Choroid plexus epithelial cell (primary cell): ENCODE measurements around the gene ZNF341.

Experiments used
- DNase-seq: peaks from one replicate; pipeline ENCODE4 v3.0.0-alpha.2; 2010; ENCODE audit warnings: low read depth
- H3K4me3 ChIP-seq: 2 replicates; pipeline ENCODE4 v1.5.1; 2011; ENCODE audit warnings: low read depth, mild to moderate bottlenecking, control low read depth, low read length, moderate library complexity
- TF ChIP-seq, protein P1 (sequence below): conservative IDR thresholded peaks from 2 replicates; pipeline ENCODE4 v1.5.1; 2011; ENCODE audit warnings: low read depth, mild to moderate bottlenecking, control low read depth, inconsistent platforms, low read length, moderate library complexity

Gene ZNF341

GRCh38 chr20:33815671-33816070, 83.9 kb downstream of the ZNF341 start:
- H3K4me3 ChIP-seq: no peak overlapping the region
- no peak for DNase-seq
- TF ChIP-seq, protein P1, sequence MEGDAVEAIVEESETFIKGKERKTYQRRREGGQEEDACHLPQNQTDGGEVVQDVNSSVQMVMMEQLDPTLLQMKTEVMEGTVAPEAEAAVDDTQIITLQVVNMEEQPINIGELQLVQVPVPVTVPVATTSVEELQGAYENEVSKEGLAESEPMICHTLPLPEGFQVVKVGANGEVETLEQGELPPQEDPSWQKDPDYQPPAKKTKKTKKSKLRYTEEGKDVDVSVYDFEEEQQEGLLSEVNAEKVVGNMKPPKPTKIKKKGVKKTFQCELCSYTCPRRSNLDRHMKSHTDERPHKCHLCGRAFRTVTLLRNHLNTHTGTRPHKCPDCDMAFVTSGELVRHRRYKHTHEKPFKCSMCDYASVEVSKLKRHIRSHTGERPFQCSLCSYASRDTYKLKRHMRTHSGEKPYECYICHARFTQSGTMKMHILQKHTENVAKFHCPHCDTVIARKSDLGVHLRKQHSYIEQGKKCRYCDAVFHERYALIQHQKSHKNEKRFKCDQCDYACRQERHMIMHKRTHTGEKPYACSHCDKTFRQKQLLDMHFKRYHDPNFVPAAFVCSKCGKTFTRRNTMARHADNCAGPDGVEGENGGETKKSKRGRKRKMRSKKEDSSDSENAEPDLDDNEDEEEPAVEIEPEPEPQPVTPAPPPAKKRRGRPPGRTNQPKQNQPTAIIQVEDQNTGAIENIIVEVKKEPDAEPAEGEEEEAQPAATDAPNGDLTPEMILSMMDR: no peak

- H3K4me3 ChIP-seq: no peak overlapping the region
- TF ChIP-seq, protein P1: no peak
- no peak for DNase-seq
Observed at GRCh38 chr20:33816191-33816590, 84.4 kb downstream of the ZNF341 start.

- TF ChIP-seq, protein P1: no peak
- no peak for DNase-seq
- H3K4me3 ChIP-seq: no peak overlapping the region
Observed at GRCh38 chr20:33817411-33817810, 85.6 kb downstream of the ZNF341 start.

GRCh38 chr20:33819456-33819855, 87.7 kb downstream of the ZNF341 start:
- TF ChIP-seq, protein P1: no peak
- H3K4me3 ChIP-seq: no peak overlapping the region
- DNase-seq: no peak

- TF ChIP-seq, protein P1: no peak
- no peak overlapping the region for H3K4me3 ChIP-seq
- no peak for DNase-seq
Observed at GRCh38 chr20:33820362-33820761, 88.6 kb downstream of the ZNF341 start.

DNA sequence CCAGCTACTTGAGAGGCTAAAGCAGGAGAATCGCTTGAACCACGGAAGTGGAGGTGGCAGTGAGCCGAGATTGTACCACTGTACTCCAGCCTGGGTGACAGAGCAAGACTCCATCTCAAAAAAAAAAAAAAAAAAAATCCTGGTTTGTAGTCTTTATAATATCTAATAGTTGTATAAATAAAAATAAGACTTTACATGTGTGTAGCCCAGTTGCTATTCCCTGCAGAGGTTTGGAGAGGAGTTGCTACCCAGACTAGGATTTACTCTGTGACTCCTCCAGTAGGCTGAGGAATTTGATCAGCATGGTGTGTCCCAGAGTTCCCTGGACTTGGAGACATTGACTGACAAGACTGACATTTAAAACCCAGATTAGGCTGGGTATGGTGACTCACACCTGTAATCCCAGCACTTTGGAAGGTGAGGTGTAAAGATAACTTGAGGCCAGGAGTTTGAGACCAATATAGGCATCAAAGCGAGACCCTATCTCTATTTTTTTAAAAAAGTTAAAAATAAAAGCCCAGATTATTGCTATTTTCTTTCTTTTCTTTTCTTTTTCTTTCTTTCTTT, 89.6 kb downstream of the ZNF341 start:
- DNase-seq: no peak
- TF ChIP-seq, protein P1: no peak
- H3K4me3 ChIP-seq: no peak overlapping the region

DNA sequence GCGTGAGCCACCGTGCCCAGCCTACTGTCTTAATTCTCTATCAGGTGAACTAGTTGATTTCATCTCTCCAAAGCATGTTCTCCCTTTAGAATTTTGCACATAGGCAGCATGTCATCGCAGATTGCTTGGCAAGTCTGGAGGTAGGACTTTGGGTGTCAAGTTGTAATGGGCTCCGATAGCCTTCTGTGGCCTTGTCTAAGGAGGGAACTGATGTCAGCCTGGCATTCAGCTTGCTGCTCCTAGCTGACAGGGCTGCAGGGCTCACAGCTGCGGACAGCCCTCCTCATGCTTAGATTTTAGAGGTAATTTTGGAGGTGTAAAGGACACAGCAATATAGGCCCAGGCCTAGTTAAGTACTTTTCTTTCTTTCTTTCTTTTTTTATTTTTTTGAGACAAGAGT, 90.6 kb downstream of the ZNF341 start:
- TF ChIP-seq, protein P1: no peak
- no peak overlapping the region for H3K4me3 ChIP-seq
- no peak for DNase-seq
